GM12872 (cell line): ENCODE data around the gene SNX13.

Source experiments
- CTCF ChIP-seq: IDR thresholded peaks from 3 replicates; pipeline ENCODE4 v1.5.1; 2011; ENCODE audit warnings: low read depth, mild to moderate bottlenecking, low read length, moderate library complexity; ENCODE audit not compliant: insufficient read depth

Gene SNX13

GRCh38 chr7:17944720-17945119, 4.4 kb upstream of the SNX13 start:
- peak; percentile 19; the same call in 1 of the 3 replicates for TF ChIP-seq CTCF

DNA sequence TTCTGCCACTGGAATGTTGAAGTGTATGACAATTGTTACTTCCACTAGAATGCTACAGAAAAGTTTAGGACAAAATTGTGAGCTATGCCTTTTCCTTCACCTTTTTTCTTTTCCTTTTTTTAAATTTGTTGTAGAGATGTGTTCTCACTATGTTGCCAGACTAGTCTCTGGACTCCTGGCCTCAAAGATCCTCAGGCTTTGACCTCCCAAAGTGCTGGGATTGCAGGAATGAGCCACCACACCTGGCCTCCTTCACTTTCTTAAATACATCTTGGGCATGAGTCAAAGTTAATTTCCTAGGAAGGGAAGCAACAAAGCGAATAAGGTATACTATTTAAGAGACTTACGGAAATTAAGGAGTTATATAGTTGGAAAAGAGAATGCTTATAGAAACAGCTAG, 2.7 kb upstream of the SNX13 start:
- no peak for TF ChIP-seq CTCF

DNA sequence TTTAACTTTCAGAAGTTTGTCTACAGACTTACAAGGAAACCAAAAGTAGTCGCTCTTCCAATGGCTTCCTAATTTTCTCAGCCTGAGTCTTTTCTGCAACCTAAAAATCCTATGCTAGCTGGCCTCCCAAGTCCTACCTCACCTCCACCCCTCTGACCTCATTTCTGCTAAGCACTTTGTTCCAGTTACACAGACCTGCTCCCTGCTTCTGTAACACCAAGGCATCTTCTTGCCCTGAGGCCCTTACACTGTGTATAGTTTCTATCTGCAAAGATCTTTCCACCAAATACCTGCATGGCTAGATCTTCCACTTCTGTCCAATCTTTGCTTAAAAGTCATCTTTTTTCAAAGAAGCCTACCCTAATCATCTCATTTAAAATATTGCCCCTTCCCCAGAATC, 1.9 kb upstream of the SNX13 start:
- no peak for TF ChIP-seq CTCF

GRCh38 chr7:17940951-17941431, 697 bp upstream of the SNX13 start:
- no peak for TF ChIP-seq CTCF

DNA sequence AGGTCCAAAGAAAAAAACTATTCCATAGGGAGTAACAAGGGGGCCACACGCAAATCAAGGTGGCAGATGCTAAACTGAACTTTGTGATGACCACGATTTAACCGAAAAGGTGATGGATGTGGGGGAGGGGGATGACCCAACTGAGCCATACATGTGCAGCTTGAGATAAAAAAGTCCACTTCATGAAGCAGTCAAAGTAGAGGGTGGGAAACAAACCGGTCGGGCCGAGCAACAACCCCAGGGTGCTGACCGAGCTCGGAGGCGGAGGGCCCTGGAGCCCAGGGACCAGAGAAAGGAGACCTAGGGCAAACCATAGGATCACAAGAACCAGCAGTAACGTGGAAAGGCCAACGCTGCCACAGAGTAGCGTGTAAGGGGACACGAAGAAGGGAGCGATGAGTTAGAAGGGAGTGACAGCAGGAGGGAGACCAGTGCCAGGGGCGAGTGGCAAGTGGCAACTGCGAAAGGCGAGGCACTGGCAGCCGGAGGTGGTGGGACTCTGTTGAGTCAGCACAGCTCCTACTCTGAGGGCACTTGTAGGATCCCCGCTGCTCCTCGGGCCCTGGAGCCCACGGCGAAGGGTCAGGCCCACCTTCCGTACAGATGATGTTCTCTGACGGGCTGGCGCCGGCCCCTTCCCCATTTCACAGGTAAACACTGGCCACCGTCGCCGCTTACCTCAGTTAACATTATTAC, 540 bp downstream of the SNX13 start:
- TF ChIP-seq CTCF, result no peak

GRCh38 chr7:17939211-17939605, 1.1 kb downstream of the SNX13 start:
- TF ChIP-seq CTCF, result no peak

GRCh38 chr7:17937506-17938120, 2.7 kb downstream of the SNX13 start:
- no peak for TF ChIP-seq CTCF
